ENCODE data around the gene THBS3.
A peak's percentile ranks its signal among the peaks of the same experiment; 100 is the strongest.
"Not testable (repeated sequence)": the region's sequence is repeated elsewhere in the genome, so short reads cannot be mapped to it uniquely, and the experiment has no call there.

The THBS3 gene

GRCh38 chr1:155206891-155207805 is 549 bp downstream of the THBS3 start:
- peak; percentile 83 for DNase-seq

DNA sequence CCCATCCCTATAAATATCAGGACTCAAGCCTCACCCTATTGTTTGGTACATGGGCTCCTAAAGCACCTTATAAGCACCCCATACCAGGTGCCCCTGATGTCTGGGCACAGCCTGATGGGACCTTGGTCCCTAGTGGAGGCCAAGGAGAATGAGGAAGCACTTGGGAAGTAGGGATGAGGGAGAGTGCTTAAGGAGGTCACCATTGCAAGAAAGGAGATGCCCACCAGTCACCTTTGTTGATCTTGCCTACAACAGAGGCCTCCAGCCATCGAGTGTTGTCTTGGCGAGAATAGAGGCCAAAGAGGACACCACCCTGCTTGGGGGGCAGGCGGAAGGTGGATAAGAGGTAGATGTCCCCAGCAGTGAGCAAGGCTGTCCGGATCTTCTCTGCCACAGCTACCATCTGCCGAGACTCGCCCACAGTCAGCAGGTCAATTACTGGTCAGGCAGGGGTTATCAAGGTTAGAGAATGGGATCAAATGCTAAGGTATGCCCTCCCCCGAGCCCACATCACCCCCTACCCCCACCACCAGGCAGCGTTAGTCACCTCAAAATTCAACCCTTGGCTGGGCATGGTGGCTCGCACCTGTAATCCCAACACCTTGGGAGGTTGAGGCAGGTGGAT is 1.6 kb downstream of the THBS3 start:
- no peak for DNase-seq

DNA sequence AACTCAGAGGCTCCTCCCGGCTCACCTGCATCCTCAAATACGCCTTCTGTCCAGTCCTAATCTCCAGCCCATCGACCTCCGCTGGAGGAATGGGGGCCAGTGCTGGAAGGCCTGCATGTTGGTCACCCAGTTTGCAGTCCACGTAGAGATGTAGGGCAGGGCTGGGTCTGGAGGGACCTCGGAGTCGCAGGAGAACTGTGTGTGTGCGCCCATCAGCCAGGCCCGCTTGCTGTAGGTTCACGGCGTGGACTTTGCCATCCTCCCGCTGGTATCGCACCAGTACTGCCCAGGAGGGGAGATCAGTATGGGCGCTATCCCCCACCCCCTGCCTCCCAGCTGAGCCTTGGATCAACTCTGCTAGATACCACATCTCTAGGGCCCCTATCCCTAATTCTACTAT is 2.7 kb downstream of the THBS3 start:
- DNase-seq: no peak

DNA sequence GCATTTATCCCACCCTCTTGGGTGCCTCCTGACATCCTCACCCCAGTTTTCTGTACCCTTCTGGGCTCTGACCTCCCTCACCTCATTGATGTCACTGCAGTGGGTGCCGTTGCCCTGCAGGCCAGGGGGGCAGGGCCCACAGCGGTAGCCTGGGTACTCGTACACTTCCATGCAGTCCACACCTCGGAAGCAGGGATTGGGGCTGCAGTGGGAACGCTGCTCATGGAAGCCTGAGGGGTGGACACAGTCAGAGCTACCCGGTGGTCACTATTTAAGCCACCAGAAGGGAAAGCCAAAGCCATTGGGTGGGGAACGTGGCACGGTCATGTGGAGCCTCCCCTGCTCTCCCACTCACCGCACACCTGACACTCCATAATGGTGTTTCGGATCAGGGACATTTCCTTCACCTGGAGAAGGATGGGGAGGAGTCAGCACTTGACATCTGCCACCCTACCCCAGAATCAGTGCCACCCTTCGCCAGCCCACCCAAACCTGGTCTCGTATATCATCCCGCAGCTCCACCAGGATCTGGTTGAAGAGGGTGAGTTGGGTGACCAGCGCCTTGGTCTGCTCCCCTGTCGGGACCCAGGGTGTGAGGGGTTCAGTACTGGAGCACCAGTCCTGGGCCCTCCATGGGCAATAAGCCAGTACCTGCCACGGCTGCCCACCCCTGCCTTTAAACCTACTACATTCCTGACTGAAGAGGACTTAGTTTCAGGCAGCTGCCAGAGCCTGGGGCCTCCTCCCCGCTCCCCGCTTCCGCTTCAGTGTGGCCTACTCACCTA is 4.8 kb downstream of the THBS3 start:
- no peak for DNase-seq

- DNase-seq: no peak
Measured at GRCh38 chr1:155202198-155202597, 5.5 kb downstream of the THBS3 start.

GRCh38 chr1:155200920-155201319 is 6.8 kb downstream of the THBS3 start:
- DNase-seq: no peak

- no peak for DNase-seq
Measured at GRCh38 chr1:155199792-155200191, 7.9 kb downstream of the THBS3 start.

DNA sequence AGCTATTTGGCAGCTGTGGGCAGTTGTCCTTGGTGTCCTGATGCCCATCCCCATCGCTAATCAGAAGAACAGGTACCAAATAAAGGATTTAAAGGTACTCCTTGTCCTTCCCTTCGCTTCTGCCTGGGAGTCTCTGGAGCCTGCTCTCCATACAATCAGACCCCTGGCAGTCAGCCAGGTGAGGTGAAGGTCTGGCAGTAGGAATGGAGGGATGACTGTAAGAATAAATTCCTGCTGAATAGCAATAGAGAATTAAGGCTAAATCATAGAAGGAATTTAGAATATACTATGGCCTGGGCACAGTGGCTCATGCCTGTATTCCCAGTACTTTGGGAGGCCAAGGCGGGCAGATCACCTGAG is 9.2 kb downstream of the THBS3 start:
- DNase-seq: no peak

DNA sequence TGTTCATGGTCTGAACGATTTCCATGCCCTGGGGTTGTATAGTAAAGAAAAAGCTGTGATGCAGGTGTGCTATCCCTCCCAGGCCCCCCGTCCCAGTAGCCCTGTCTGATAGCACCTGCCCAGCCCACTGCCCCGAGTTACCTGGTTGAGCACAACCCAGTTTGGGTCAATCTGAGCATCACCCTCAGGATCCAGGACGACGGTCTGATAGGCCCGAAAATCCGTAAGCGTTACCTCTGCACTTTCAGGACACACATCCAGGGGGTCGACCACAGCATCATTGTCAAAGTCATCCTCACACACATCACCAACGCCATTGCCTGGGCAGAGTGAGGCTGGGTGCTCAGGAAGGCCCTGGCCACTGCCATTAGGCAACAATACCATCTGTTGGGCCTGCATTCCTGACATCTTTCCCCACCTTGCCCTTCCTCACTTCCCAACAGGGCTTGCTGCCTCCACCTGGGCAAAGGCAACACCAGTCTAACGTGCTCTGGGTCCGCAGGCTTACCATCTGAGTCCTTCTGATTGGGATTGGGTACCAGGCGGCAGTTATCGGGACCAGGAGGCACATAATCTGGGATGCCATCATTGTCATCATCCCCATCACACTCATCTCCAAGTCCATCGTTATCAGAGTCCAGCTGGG is 9.7 kb downstream of the THBS3 start:
- no peak for DNase-seq

DNA sequence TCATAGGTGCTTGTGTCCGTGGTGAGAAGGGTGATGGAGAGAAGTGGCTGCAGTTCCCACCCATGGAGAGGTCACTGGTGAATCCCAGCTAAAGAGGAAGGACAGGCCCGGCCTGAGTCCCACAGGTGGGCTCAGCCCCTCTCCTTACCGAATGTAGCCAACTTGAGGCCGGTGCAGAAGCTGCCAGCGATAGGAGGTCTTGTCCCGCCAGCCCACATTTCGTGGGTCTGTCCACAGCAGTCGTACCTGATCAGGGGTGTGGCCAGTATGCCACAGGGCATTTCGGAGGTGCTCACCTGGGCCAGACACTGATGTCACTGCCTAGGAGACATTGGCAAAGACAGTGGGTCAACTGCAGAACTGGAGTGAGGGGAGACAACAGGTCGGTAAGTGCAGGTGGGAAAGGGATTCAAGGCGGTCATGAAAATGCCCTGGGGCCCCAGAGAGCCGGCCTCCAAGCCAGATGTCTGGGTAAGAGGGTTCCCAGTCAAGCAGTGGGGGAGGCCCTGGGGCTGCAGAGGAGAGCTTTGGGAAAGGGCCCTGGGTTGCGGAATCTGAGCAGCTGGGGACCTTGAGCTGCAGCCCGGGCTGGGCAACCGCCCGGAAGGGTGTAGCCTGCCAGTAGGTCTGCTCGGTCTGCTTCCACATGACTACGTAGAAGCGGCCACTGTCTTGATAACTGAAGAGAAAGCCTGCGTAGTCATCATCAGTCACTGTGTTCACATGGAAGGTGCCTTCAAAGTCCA is 10.6 kb downstream of the THBS3 start:
- no peak for DNase-seq

GRCh38 chr1:155196103-155196892 is 11.4 kb downstream of the THBS3 start:
- no peak for DNase-seq

- DNase-seq: no peak
Measured at GRCh38 chr1:155195201-155196102, 12.2 kb downstream of the THBS3 start.

DNA sequence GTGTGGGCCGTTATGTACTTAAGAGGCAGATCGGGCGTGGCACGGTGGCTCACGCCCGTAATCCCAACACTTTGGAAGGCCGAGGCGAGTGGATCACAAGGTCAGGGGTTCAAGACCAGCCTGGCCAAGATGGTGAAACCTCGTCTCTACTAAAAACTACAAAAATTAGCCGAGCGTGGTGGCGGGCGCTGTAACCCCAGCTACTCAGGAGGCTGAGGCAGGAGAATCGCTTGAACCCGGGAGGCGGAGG is 13.8 kb downstream of the THBS3 start:
- not testable (repeated sequence) for DNase-seq

- peak; percentile 88 for DNase-seq
Measured at GRCh38 chr1:155193275-155193990, 14.3 kb downstream of the THBS3 start.

DNA sequence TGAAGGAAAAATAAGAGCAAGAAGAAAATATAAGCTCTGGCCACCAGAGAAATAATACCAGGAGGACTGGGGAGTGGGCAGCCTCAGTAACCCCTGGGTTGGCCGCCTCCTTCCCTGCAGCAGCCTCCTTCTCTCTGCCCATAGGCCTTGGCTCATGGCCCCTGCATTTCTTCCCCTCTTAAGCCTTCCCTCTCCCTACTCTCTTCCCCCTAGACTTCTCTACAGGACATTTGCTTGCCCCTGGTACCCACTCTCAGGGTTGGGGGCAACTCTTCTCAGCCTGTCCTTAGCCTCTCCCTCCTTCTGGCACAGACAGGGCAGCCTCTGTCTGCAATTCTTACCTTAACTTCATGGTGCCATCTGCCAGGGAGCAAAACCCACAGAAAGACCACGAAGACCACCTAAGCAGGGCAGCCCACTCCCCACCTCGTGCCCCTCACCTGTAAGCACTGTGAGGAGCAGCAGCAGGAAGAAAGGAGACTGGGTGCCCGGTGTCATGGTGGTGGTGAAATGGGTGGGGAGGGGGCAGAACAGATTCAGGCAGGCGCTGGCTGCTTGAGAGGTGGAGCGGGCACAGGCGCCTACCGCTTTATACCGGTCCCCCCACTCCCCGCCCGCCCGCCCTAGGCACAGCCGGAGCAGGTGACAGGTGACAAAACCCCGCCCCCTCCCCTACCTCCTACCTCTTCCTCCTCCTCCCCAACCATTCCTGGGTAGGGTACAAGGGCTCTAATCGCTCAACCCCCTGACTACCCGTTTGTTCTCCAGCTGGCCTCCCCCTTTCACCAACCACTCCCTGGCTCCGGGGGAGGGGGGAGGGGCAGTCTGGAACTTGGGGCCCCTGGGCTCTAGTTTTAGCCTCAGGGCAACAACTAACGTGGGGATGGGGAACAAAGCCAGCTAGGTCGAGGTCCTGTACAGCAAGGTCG is 15.1 kb downstream of the THBS3 start:
- DNase-seq: peak; percentile 15

- DNase-seq: no peak
Measured at GRCh38 chr1:155191904-155192303, 15.8 kb downstream of the THBS3 start.

DNA sequence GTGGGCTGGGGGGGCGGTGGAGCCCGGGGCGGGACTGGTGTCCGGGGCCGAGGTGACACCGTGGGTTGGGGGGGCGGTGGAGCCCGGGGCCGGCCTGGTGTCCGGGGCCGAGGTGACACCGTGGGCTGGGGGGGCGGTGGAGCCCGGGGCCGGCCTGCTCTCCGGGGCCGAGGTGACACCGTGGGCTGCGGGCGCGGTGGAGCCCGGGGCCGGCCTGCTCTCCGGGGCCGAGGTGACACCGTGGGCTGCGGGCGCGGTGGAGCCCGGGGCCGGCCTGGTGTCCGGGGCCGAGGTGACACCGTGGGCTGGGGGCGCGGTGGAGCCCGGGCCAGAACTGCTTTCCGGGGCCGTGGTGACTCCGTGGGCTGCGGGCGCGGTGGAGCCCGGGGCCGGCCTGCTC is 17.8 kb downstream of the THBS3 start:
- DNase-seq: not testable (repeated sequence)

GRCh38 chr1:155188268-155188667 is 19.4 kb downstream of the THBS3 start:
- DNase-seq: no peak

GRCh38 chr1:155187456-155187891 is 20.2 kb downstream of the THBS3 start:
- no peak for DNase-seq

Measured in NCI-H1092 (cell line).